NB4 (cell line): ENCODE measurements around the gene ONECUT2.

ENCODE experiments used
- DNase-seq: peaks from one replicate; pipeline ENCODE4 v3.0.0; 2010; ENCODE audit warnings: low read depth
- H3K4me3 ChIP-seq: one replicate; pipeline ENCODE4 v1.5.1; 2011; ENCODE audit warnings: mild to moderate bottlenecking, low read depth, low read length, moderate library complexity
- CTCF ChIP-seq: IDR thresholded peaks from one replicate; pipeline ENCODE4 v1.5.1; 2012; ENCODE audit warnings: low read depth, low read length
- MAX ChIP-seq: IDR thresholded peaks from 2 replicates; pipeline ENCODE4 v1.6.1; 2011; ENCODE audit warnings: low read depth, low read length
- MYC ChIP-seq: IDR thresholded peaks from 2 replicates; pipeline ENCODE4 v1.6.1; 2011; ENCODE audit warnings: low read depth, low read length
- POLR2A ChIP-seq: IDR thresholded peaks from 2 replicates; pipeline ENCODE4 v1.6.1; 2011; ENCODE audit warnings: mild to moderate bottlenecking; ENCODE audit not compliant: insufficient read length; ENCODE audit errors: extremely low read depth

ONECUT2 gene

GRCh38 chr18:57436965-57437333 lies 1.8 kb downstream of the ONECUT2 start:
- H3K4me3 ChIP-seq, result no peak overlapping the region
- TF ChIP-seq POLR2A (no peak), MYC (no peak)
- no peak for DNase-seq

- TF ChIP-seq CTCF, result no peak
- no peak for TF ChIP-seq MYC
- TF ChIP-seq POLR2A, result no peak
- no peak for TF ChIP-seq MAX
- no peak for DNase-seq
- no peak overlapping the region for H3K4me3 ChIP-seq
Measured at GRCh38 chr18:57437402-57437765, 2.2 kb downstream of the ONECUT2 start.

GRCh38 chr18:57437766-57438671 lies 2.8 kb downstream of the ONECUT2 start:
- peak; percentile 49 for DNase-seq
- no peak overlapping the region for H3K4me3 ChIP-seq
- peak; percentile 25 for TF ChIP-seq CTCF
- no peak for TF ChIP-seq MYC

- no peak overlapping the region for H3K4me3 ChIP-seq
Measured at GRCh38 chr18:57438743-57439608, 3.8 kb downstream of the ONECUT2 start.

GRCh38 chr18:57439609-57439968 lies 4.4 kb downstream of the ONECUT2 start:
- TF ChIP-seq POLR2A (no peak), CTCF (no peak), MYC (no peak), MAX (no peak)
- no peak for DNase-seq
- no peak overlapping the region for H3K4me3 ChIP-seq

More at GRCh38 chr18:57438743-57439608, 3.8 kb downstream of the ONECUT2 start:
- TF ChIP-seq CTCF, result peak; percentile 6
- TF ChIP-seq POLR2A, result no peak
- TF ChIP-seq MAX, result peak; percentile 37; the same call in 1 of the 2 replicates
- TF ChIP-seq MYC, result no peak
- peak; percentile 42 for DNase-seq

- no peak for DNase-seq
- no peak for TF ChIP-seq POLR2A
- no peak for TF ChIP-seq MAX
- no peak for TF ChIP-seq CTCF
- TF ChIP-seq MYC, result no peak
- H3K4me3 ChIP-seq, result no peak overlapping the region
Measured at GRCh38 chr18:57439985-57440330, 4.8 kb downstream of the ONECUT2 start.
